Stimulated activated CD8-positive, alpha-beta memory T cell treated with anti-CD3 and anti-CD28 coated beads, Interleukin-12 subunit alpha, Interleukin-12 subunit beta, amount 100 ng/mL, for 1 hour (primary cell): ENCODE measurements around the gene MAML3.

Experiments used
- DNase-seq: peaks from one replicate; pipeline ENCODE4 v3.0.0-alpha.2; 2020; ENCODE audit warnings: low read depth

Gene MAML3

DNA sequence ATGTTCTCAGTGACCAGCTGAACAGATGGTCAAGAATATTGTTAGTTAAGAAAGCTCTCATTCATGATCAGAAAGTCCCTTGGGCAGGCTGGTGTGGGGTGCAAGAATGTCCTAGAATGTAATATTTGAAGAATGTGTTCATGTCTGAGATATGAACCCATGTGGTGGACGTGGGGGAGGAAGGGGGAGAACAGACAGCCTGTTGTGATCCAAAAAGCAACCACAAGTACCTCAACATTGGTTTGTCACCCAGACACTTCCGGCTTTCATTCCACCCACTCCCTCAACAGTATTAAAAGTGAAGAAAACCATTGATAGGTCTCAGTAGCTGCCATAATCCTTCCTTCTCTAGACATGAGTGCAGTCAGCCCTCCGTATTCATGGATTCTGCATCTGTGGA lies 82.2 kb downstream of the MAML3 start:
- DNase-seq = peak; percentile 39

DNA sequence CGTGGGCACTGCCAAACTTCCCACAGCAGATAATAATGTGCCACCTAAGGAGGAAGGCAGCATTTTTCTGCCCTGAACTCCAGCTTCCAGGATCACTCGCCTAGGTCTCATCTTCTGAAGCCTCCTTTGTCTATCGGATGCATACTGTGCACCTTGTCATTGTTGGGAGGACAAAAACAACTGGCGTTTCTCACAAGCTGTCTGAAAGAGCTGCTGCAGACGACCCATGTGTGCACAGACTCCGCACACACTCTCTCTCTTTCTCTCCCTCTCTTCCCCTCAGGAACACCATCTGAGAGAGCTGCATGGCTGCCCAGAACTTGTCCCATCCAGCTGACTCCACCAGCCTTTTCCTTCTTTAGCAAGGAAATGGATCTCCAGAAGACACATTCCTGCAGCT lies 83.0 kb downstream of the MAML3 start:
- no peak for DNase-seq

- DNase-seq = no peak
These were observed 83.6 kb downstream of the MAML3 start for GRCh38 chr4:140070366-140070765.

DNA sequence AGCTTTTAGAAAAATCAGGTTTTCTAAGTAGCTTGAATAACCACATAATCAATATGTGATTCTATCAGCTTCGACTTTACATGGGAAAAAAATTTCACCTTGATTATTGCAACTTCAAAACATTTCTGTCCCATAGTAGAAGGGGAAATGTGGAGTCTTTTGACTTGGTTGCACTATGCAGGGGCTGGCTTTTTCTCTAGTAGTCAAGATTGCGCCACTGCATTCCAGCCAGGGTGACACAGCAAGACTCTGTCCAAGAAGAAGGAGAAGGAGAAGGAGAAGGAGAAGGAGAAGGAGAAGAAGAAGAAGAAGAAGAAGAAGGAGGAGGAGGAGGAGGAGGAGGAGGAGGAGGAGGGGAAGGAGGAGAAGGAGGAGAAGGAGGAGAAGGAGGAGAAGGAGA lies 84.9 kb downstream of the MAML3 start:
- DNase-seq = no peak

- DNase-seq = no peak
These were observed 85.7 kb downstream of the MAML3 start for GRCh38 chr4:140068271-140068670.

GRCh38 chr4:140066031-140066930 lies 87.7 kb downstream of the MAML3 start:
- no peak for DNase-seq

DNA sequence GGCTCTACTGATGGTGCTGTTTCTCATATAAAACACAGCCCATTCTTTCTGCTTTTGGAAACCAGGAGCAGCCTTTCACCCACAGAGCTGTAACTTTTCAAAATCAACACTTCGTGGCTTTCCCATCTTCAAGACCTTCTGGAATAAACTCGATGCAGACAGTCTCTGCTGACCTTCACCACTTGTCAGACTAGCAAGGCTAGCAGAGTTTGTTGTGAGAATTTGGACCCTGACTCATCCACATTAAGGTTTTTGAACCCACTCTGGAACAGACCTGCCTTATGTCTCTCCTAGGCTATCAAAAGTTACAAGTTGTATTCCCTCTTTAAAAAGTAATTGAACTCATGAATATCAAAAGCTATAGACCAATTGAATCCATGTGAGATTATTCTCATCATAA lies 88.6 kb downstream of the MAML3 start:
- no peak for DNase-seq

DNA sequence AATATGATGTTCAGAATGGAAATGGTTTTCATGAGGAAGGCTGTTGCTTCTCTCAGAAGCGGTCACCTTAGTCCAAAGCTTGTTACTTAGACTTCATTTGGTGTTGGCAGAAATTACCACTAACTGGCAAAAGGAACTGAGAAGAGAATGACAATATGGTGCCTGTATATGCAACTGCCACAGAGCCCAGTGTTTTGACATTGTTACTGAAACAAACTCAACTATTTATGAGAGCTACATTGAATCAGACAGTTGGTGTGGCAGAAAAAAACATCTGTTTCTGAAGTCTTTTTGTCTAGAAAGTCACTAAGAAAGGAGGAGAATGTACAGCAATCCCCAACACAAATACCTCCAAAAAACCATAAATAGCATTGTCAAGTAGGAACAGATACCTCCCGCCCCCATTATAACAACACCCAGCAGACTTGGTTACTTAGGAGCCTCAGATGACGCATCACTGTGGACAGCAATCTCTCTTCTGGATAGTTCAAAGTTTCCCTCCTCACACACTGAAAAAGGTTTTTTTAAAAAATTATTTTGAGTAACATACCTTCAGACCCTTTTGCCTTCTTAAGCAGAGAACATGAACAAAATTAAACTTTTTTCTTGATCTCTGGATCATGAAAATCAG lies 92.2 kb downstream of the MAML3 start:
- no peak for DNase-seq

DNA sequence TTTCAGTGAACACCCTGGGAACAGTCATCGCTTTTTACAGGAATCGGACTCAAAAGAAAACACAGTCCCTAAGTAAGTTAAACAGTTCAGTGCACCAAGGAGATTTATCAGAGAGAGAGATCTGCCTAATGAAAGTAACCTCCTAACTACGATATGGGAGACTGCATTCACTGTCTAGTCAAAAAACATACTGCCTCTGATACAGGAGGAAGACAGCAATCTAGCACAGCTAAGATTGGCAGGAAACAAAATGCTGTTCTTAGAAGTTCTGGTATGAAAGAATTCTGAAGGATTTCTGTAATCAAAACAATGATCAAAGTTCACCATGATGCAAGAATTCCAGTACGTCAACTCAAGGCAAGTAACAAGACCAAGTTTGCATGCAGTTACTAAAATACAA lies 92.8 kb downstream of the MAML3 start:
- no peak for DNase-seq

- no peak for DNase-seq
These were observed 94.8 kb downstream of the MAML3 start for GRCh38 chr4:140059159-140059558.

DNA sequence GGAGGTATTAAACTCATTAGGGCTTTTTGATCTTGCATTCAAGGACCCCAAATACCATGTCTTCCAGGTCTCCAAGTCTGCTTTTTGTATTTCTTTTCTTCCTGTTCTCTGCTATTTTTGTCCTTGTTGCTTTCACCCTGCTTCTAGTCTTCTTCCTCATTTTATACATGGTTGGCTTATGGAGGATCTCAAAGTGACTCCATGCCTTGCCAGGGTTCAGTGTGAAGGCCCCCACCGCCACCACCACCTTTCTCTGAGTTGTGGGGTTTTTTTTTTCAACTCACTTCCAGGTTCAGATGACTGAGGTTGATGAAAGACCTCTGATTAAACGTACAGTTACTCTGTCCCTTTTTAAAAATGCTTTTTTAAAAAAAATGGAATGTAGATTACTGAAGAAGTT lies 96.3 kb downstream of the MAML3 start:
- DNase-seq = no peak

GRCh38 chr4:140056015-140056414 lies 98.0 kb downstream of the MAML3 start:
- DNase-seq = no peak

DNA sequence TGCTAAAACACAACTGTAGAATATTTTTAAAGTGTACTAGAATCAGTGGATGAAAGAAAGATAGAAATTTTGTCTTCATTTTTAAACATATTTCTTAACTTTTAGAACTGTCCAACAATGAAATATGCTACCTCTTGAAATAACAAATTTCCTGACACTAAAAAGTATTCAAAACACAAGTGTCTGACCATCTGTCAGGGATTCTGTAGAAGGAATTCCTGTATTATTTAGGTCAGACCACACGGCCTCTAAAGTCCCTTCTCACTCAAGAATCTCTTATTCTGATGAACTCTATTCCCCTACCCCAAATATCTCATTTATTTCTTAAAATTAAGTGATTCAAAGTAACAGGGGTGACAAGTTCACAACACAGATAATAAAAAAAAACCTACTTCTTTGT lies 99.1 kb downstream of the MAML3 start:
- DNase-seq = no peak

- no peak for DNase-seq
These were observed 100.8 kb downstream of the MAML3 start for GRCh38 chr4:140053185-140053584.

GRCh38 chr4:140052050-140052449 lies 101.9 kb downstream of the MAML3 start:
- peak; percentile 9 for DNase-seq

DNA sequence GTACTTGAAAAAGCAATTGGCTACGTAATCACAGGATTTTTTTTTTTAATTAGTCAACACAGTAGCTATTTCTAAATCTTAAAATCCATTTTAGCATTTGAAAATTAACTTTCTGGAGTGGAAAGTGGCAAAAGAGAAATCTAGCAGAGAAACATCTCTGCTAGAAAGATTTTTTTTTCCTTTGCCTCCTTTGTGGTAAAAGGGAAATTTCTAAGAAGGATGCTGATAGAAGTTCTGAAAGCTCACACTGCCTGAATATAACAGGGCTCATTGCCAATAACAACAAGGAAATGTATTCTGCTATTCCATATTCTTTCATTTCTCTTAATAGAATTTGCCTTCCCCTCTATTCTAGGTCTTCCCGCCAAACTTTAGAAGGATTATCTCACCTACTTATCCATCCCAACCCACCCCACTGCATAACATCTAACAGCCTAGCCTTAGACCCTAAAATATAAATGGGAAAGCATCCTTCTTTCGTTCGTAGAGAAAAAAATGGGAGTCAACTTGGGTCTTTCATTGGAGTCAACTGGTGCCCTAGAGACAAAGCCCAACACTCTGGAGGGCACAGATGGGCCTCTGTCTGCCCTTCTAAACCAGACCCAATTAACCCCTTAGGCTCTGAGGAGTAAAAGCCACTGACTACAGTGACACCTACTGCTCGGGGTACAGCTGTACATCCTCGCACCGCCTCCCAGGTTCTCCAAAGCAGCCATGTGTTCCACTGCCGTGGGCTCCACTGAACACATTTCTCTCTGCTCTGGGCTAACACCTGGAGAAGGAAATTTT lies 103.9 kb downstream of the MAML3 start:
- DNase-seq = no peak

DNA sequence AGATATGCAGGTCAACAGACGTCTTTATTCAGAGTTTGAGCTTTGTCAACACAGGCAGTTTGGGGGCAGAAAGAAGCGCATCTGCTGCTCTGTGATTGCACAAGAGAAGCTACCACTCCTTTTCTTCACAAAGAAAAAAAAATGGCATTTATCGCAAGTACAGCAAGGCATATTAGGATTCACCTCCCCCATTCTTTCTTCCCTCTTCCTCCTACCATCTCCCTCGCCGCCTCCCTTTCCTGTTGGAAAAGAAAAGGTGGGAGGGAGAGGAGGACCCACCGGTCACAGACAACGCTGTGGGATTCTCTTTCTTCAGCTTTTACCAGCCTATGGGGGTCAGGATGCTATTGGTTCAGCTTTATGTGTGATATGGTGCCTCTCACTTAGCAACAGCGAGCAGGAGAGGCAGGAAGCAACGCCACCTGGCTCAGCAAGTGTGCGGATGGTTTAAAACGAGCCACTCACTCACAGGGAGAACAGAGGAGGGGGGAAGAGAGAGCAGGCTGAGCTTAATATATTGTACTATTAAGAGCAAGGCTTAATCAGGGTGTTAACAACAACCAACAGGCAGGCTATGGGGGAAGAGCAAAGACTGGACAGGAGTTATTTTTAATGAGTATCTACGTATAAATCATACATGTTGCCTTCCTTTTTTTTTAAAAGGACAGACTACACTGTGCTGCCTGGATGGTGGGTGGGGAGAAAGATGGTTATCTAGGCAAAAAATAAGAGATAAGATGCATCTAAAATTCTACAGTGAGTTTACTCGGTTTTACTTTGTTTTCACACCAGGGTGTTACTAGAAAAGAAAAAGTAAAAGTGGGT lies 104.7 kb downstream of the MAML3 start:
- DNase-seq = peak; percentile 24

DNA sequence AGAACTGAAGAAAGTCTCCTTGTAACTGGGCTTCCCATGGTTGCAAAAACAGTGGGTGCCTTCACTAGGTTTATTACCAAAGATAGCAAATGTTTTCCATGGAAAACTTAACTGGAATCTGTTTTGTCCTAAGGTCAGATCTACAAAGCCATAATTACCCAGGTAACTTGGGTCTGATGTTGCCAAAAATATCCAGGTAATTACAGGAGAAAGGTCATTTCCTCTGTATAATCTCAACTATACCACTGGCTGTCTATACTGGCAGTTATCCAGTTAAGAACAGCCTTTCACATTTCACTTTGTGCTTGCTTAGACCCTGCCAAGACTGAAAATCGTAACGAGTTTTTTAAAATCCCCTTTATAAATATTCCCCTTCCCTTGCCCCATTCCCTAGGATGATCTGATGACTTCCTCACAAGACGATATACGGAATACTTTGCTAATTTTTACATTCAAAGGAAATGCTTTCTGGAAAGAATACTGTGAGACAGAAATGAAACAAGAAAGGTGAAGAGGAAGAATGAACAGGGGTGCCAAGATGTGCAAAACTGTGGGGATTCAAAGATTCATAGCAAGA lies 105.5 kb downstream of the MAML3 start:
- DNase-seq = no peak

DNA sequence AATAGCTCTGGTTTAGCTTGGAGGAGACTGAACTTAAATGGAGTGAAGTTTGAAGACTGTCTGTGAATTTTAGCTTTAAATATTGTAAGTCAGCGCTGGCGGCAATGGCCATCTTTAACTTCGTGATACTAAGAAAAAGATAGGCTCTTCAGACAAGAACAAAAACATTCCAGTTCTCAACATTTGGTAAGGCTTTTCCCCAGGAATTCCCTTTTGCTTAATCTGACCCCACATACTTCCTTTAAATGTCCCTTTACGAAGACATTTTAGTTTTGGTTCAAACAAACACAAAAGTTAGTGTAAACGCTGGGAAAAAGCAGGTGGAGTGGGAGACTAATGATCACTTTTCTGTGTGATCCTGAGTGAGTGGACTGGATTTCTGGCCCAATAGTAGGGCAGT lies 106.2 kb downstream of the MAML3 start:
- DNase-seq = no peak

- DNase-seq = no peak
These were observed 106.9 kb downstream of the MAML3 start for GRCh38 chr4:140047017-140047640.

DNA sequence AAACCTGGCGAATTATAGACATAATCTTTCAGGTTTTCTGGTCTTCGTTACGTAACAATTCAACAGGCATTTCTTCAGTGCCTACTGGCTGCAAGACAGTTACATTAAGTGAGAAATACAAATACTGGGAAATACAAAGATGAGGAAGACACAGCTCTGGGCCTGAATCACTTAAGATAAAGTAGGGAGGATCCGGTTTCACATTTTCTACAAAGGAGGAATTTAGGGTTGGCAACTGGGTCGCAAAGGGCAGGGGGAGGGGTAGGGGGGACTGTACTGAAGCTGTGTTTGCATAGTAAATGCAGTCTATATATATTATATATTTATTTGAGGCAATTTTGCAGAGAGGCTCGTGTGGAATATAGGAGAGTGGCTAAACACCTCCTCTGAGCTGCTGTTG lies 107.4 kb downstream of the MAML3 start:
- DNase-seq = no peak
